ENCODE measurements around the gene WWOX.

DNA sequence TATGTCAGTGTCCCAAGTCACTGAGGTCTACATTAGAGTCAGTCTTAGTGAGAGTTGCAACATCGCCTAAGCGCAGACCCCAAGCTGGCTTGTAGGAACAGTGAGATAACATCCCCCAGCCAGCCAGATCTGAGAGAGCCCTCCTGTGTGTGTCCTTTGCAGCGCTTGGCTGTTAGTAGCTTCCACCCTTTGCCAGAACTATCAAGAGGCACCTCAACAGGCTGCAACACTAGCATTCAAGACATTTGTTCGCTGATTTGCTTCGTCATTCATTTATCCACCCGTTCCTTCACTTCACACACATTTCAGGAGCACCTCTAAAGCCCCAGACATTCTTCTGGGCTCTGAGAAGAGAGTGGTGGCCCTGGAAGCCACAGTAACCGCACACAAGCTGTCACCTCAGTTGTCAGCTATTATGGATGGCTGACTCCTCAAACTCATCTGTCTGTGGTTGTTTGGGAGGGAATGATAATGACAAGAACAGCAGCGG lies 289.6 kb downstream of the WWOX start:
- TF ChIP-seq EZH2 (IDR thresholded peaks at IDR 0.05; ENCODE audit: low read length): no peak
- no peak for TF ChIP-seq CTCF (optimal IDR thresholded peaks at IDR 0.05 in 1 of 3, IDR thresholded peaks at IDR 0.05 in 1 of 3, conservative IDR thresholded peaks at IDR 0.05 in 1 of 3; ENCODE audit: extremely low read depth in 1 of 3, insufficient read depth in 2 of 3, low read length in 3 of 3)

Measured in keratinocyte (primary cell).